ENCODE results near the gene CFD.
"Not testable (repeated sequence)": the region's sequence is repeated elsewhere in the genome, so short reads cannot be mapped to it uniquely, and the experiment has no call there.

CFD gene

DNA sequence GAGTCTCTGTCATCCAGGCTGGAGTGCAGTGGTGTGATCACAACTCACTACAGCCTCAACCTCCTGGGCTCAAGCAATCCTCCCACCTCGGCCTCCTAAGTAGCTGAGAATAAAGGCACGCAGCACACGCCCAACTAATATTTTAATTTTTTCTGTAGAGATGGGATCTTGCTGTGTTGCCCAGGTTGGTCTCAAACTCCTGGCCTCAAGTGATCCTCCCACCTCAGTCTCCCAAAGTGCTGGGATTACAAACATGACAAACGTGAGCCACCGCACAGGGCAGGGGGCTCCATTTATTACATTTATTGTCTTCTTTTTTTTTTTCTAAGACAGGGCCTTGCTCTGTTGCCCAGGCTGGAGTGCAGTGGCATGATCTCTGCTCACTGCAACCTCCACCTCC, 39.3 kb upstream of the CFD start:
- H3K27me3 ChIP-seq (ENCODE audit: low read depth); H3K36me3 ChIP-seq (replicated peaks); DNase-seq (ENCODE audit: low spot score in 2 of 2); H3K4me3 ChIP-seq; H3K4me1 ChIP-seq; in situ Hi-C loops (cut with MboI; ENCODE audit: low sequenced_read_pairs); H3K9me3 ChIP-seq: not testable (repeated sequence)

DNA sequence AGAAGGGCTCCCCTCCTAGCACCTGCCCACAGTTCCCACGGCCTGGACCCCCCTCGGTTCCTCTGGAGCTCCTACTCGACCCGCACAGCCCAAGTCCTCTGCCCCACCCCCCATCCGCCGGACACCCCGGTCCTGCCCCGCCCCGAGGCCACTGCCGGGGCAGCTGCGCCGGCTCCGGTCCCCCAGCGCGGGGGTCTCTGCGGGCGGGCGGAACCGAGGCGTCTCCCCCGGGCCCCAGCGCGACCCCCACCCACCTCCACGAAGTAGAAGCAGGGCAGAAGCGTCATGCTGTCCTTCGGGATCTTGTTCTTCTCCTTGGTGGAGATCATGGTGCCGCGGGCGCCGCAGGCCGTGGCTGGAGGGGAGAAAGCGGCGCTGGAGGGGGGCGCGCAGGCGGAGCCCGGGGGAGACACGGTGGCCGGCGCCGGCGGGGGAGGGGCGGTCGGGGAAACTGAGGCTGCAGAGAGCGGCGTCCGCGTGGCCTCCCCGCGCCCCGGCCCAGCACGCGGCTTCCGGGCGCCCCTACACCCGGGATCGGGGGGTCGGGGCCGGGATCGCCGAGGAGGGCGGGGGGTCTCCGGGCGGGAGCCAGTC, 38.1 kb upstream of the CFD start:
- Histone ChIP-seq H3K27me3 (ENCODE audit: low read depth) (no peaks in the 10 kb centered on the region), H3K4me1 (no peaks in the 10 kb centered on the region), H3K9me3 (no peaks in the 10 kb centered on the region), H3K36me3 (replicated peaks) (no peaks in the 10 kb centered on the region), H3K4me3 (peak overlapping the region; percentile 42)
- in situ Hi-C loops (cut with MboI; ENCODE audit: low sequenced_read_pairs), result no loop called here
- DNase-seq (ENCODE audit: low spot score in 2 of 2), result peak in 1 of 2 experiments; percentile 68

DNA sequence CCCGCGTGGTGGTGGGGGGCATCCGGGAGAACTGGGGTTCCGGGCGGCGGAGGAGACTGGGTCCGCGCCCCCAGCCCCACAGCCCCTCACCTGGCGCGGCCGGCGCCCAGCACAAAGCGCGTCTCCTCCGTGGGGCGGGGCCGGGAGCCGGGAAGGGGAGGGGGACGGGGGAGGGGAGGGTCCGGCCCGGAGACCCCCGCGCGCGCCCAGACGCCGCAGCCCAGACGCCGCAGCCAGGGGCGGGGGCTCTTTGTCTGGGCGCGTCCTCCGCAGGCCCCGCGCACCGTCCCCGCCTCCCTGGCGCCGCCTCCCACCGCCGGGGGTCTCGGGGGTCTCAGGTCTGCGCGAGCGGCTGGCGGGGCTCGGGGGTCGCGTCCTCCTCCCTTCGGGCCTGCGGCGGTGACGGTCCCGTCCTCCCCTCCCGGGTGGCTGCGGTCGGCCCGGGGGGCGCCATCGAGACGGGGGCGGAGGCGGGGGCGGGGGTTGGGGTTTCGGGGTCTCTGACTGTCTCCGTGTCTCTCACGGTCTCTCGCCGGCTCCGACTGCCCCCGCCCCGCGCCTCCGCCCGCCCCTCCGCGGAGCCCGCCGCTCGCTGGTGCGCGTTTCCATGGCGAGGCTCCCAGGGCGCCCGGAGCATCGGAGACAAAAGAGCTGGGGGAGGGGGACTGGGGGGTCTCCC, 37.5 kb upstream of the CFD start, which contains the start of gene PLPPR3:
Gene PLPPR3 (minus strand): TSS at position 131 of the 679 bp plus-strand sequence. CDS start 396 bp downstream, outside the sequence.
- DNase-seq (ENCODE audit: low spot score in 2 of 2), result peak in 1 of 2 experiments; percentile 51
- peak within 1 kb of the TSS; percentile 42 for H3K4me3 ChIP-seq

DNA sequence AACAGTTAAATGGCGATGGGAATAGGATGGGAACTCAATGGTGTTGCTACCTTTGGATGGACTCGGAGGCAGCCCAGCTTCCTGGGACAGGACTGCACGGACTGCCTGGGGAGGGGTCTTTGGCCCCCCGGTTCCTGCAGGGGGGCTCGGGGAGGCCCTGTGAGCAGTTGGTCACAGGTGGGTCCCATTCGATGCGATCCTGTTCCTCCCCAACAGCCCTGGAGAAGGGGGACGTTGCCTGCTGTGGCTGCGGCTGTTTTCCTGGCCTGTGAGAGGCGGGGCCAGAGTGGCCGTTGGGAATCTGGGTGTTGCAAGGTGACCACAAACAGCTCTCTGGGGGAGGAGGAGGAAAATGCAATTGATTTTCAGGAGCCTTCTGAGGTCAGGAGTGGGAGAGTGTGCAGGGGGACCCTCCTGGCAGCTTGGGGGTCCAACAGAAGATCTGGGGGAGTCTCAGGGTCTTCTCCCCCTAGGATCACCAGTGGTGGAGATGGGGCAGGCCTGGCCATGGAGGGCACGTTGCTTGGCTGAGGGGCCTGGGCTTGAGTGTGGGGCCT, 35.8 kb upstream of the CFD start:
- in situ Hi-C loops (cut with MboI; ENCODE audit: low sequenced_read_pairs), result no loop called here
- no peak for DNase-seq (ENCODE audit: low spot score in 2 of 2)

More for the DNA sequence above, 37.5 kb upstream of the CFD start, which contains the start of gene PLPPR3:
- Histone ChIP-seq H3K36me3 (replicated peaks) (no peaks in the 10 kb centered on the region), H3K9me3 (no peaks in the 10 kb centered on the region), H3K27me3 (ENCODE audit: low read depth) (no peaks in the 10 kb centered on the region), H3K4me1 (no peaks in the 10 kb centered on the region)
- in situ Hi-C loops (cut with MboI; ENCODE audit: low sequenced_read_pairs), result no loop called here

DNA sequence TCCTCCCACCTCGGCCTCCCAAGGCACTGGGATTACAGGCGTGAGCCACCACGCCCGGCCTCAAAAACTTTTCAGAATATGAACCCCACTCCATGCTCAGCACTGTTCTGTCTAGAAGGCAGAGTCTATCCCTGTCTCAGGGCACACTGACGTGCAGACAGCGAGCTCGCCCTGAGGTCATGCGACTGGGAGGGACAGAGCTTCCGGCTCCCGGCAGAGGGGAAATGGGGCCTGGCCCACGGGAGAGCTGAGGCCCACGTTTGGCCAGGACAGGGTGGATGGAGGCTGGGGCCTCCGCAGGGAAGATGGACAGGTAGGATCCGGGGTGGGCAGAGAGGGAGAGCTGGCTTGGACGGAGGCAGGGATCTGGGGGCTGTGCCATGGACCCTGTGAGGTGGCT, 34.6 kb upstream of the CFD start:
- H3K4me1 ChIP-seq, result no peaks in the 10 kb centered on the region

More for the DNA sequence above, 35.8 kb upstream of the CFD start:
- Histone ChIP-seq H3K4me1 (no peaks in the 10 kb centered on the region), H3K36me3 (replicated peaks) (no peaks in the 10 kb centered on the region), H3K4me3 (no peak overlapping the region), H3K27me3 (ENCODE audit: low read depth) (no peaks in the 10 kb centered on the region), H3K9me3 (no peaks in the 10 kb centered on the region)

DNA sequence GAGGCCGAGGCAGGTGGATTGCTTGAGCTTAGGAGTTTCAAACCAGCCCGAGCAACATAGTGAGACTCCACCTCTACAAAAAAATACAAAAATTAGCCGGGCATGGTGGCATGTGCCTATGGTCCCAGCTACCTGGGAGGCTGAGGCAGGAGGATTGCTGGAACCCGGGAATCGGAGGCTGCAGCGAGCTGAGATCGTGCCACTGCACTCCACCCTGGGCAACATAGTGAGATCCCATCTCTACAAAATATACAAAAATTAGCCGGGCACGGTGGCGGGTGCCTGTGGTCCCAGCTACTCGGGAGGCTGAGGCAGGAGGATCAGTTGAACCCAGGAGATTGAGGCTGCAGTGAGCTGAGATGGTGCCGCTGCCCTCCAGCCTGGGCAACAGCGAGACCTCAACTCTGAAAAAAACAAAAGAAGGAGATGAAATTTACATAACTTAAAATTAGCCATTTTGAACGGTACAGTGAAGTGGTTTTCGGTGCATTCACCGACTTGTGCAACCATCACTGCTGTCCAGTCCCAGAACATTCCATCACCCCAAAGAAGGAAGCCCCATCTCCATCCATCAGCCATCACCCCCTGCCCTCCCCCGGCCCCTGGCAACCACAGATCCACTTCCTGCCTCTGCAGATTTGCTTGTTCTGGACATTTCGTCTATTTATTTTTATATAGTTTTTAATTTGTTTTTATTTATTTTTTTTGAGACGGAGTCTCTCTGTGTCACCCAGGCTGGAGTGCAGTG, 33.4 kb upstream of the CFD start:
- H3K4me3 ChIP-seq, result no peak overlapping the region
- no peak for DNase-seq (ENCODE audit: low spot score in 2 of 2)
- H3K4me1 ChIP-seq, result no peaks in the 10 kb centered on the region
- H3K27me3 ChIP-seq (ENCODE audit: low read depth), result no peaks in the 10 kb centered on the region
- no peaks in the 10 kb centered on the region for H3K9me3 ChIP-seq
- H3K36me3 ChIP-seq (replicated peaks), result no peaks in the 10 kb centered on the region
- in situ Hi-C loops (cut with MboI; ENCODE audit: low sequenced_read_pairs), result no loop called here

More for the DNA sequence above, 34.6 kb upstream of the CFD start:
- Histone ChIP-seq H3K36me3 (replicated peaks) (no peaks in the 10 kb centered on the region), H3K9me3 (no peaks in the 10 kb centered on the region), H3K4me3 (no peak overlapping the region), H3K27me3 (ENCODE audit: low read depth) (no peaks in the 10 kb centered on the region)
- in situ Hi-C loops (cut with MboI; ENCODE audit: low sequenced_read_pairs), result no loop called here
- DNase-seq (ENCODE audit: low spot score in 2 of 2), result no peak

DNA sequence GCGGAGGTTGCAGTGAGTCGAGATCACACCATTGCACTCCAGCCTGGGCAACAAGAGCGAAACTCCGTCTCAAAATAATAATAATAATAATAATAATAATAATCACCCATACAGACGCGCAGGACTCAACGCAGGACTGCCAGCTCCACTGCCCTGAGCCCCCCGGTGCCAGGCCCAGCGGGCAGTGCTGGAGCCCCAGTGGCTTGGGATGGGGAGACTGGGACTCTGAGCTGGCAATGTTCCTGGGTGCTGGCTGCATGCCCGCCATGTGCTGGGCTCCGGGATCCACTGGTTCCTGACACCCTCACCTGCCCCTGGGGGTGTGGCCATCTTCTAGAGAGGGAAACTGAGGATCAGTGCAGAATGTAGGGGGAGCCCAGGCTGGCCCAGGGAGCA, 32.2 kb upstream of the CFD start:
- no peak for DNase-seq (ENCODE audit: low spot score in 2 of 2)
- Histone ChIP-seq H3K4me1 (no peaks in the 10 kb centered on the region), H3K9me3 (no peaks in the 10 kb centered on the region), H3K27me3 (ENCODE audit: low read depth) (no peaks in the 10 kb centered on the region), H3K36me3 (replicated peaks) (no peaks in the 10 kb centered on the region), H3K4me3 (no peak overlapping the region)
- in situ Hi-C loops (cut with MboI; ENCODE audit: low sequenced_read_pairs), result no loop called here

DNA sequence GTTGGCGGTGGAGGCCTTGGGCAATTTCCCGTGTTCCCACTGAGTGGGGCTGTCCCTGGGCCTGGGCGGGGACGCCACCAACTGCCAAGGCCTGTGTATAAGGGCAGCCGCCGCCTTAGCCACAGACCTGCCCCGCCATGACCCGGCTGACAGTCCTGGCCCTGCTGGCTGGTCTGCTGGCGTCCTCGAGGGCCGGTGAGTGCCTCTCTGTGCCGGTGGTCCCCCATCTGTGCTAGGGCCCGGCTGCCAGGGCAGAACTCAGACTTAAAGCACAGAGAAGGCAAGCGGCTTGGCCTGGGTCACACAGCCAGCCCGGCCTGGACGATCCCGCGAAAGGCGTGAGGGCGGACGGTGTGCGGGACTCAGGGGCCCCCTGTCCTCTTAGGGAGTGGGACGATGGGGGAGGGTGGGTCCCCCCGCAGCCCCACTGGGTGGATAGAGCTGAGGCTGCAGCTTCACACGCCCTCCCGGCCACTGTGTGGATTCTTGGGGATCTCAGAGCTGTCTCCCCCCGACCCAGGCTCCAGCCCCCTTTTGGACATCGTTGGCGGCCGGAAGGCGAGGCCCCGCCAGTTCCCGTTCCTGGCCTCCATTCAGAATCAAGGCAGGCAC, 31.6 kb upstream of the CFD start, which contains the start of gene AZU1:
Gene AZU1 (plus strand): TSS at position 128 of the 612 bp plus-strand sequence. CDS start 10 bp downstream, at position 138.
- no peaks in the 10 kb centered on the region for H3K27me3 ChIP-seq (ENCODE audit: low read depth)
- no peaks in the 10 kb centered on the region for H3K9me3 ChIP-seq
- H3K36me3 ChIP-seq (replicated peaks), result no peaks in the 10 kb centered on the region
- no peak within 1 kb of the TSS for H3K4me3 ChIP-seq
- in situ Hi-C loops (cut with MboI; ENCODE audit: low sequenced_read_pairs), result no loop called here
- no peak for DNase-seq (ENCODE audit: low spot score in 2 of 2)
- H3K4me1 ChIP-seq, result no peaks in the 10 kb centered on the region

DNA sequence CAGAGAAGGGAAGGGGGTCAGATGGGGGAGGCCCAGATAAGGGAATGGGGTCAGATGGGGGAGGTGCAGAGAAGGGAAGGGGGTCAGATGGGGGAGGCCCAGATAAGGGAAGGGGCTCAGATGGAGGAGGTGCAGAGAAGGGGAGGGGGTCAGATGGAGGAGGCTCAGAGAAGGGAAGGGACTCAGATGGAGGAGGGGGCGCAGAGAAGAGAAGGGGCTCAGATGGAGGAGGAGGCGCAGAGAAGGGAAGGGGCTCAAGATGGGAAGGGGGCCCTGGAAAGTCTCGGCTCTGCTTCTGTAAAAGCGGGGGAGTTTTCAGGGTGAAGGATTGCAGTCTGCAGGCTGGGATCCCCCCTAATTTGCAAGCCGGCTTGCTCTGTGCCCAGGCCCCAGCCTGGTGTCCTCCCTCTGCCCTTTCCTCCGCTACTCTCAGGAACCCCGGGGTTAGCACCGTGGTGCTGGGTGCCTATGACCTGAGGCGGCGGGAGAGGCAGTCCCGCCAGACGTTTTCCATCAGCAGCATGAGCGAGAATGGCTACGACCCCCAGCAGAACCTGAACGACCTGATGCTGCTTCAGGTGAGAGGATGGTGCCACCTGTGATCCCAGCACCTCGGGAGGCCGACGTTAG, 30.2 kb upstream of the CFD start:
- Histone ChIP-seq H3K27me3 (ENCODE audit: low read depth) (no peaks in the 10 kb centered on the region), H3K4me1 (no peaks in the 10 kb centered on the region), H3K4me3 (no peak overlapping the region), H3K9me3 (no peaks in the 10 kb centered on the region), H3K36me3 (replicated peaks) (no peaks in the 10 kb centered on the region)
- in situ Hi-C loops (cut with MboI; ENCODE audit: low sequenced_read_pairs), result no loop called here
- DNase-seq (ENCODE audit: low spot score in 2 of 2), result no peak

DNA sequence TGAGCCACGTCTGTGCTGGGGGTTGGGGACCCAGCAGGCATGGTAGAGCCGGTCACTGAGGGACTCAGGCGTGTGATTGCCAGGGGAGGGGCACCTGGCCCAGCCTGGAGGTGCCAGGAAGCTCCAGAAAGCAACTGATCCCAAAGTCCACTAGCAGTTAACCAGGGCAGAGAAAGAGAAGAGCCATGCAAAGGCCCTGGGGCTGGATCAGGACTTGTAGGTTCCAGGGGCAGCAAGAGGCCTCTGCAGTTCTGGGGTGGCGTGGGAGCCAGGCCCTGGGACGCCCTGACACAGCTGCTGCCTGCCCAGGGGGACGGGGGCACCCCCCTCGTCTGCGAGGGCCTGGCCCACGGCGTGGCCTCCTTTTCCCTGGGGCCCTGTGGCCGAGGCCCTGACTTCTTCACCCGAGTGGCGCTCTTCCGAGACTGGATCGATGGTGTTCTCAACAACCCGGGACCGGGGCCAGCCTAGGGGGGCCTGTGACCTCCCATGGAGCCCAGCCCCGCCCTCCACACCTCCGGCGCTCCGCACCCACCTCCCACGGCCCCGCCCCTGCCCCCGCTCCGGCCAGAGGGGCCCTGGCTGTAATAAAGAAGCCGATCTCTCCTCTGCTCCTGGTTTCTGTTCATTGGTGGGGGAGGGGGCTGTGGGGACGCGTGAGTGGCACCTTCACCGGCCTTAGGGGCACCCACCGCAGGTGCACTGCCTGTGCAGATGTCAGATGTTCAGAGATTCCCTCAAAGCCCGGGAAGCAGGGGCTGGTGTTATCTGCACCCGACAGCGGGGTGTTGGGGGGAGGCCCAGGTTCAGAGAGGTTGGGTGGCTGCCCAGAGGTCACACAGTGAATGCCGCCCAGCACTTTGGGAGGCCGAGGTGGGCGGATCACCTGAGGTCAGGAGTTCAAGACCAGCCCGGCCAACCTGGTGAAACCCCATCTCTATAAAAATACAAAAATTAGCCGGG, 27.8 kb upstream of the CFD start:
- Histone ChIP-seq H3K4me1 (no peaks in the 10 kb centered on the region), H3K27me3 (ENCODE audit: low read depth) (no peaks in the 10 kb centered on the region), H3K36me3 (replicated peaks) (no peaks in the 10 kb centered on the region), H3K9me3 (no peaks in the 10 kb centered on the region), H3K4me3 (no peak overlapping the region)
- in situ Hi-C loops (cut with MboI; ENCODE audit: low sequenced_read_pairs), result no loop called here
- DNase-seq (ENCODE audit: low spot score in 2 of 2), result no peak

DNA sequence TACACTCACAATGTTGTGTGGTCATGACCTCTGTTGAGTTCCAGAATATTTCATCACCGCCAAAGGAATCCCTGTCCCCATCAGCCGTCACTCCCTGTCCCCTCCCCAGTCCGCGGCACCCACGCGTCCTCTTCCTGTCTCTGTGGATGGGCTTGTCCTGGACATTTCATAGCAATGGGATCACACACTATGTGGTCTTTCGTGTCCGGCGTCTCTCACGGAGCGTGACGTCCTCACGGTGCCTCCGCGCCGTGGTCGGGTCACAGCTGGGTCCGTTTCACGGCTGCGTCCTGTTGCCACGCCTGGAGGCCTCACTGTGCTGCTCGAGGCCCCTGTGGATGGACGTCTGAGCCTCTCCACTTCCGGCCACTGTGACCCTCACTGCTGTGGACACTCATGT, 25.2 kb upstream of the CFD start:
- Histone ChIP-seq H3K9me3 (no peaks in the 10 kb centered on the region), H3K4me3 (no peak overlapping the region), H3K36me3 (replicated peaks) (no peaks in the 10 kb centered on the region), H3K4me1 (no peaks in the 10 kb centered on the region), H3K27me3 (ENCODE audit: low read depth) (no peaks in the 10 kb centered on the region)
- in situ Hi-C loops (cut with MboI; ENCODE audit: low sequenced_read_pairs), result no loop called here
- no peak for DNase-seq (ENCODE audit: low spot score in 2 of 2)

DNA sequence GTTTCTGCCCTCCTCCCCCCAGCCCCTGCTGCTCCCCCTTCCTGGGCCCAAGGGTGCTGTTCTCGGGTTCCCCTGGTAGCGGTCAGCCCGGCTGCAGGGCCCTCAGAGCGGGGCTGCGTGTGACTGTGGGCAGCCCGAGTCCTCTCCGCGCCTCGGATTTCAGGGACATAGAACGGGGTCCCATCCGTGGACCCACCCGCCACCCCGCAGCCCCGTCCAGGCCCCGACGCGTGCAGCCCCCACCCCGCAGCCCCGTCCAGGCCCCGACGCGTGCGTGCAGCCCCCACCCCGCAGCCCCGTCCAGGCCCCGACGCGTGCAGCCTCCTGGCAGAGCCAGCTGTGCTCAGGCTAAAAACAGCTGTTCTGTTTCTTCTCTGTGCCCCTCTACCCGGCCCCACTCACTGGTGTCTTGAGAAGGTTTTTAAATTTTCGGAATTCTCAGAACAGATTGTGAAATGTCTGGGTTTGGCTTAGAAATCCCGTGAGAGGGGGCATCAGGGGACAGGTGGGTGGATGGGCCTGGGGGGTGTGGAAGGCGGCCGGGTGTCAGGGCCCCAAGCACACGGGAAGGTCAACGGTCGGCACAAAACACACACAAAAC, 24.2 kb upstream of the CFD start:
- Histone ChIP-seq H3K9me3 (no peaks in the 10 kb centered on the region), H3K27me3 (ENCODE audit: low read depth) (no peaks in the 10 kb centered on the region), H3K4me3 (no peak overlapping the region), H3K4me1 (no peaks in the 10 kb centered on the region), H3K36me3 (replicated peaks) (no peaks in the 10 kb centered on the region)
- DNase-seq (ENCODE audit: low spot score in 2 of 2), result no peak
- in situ Hi-C loops (cut with MboI; ENCODE audit: low sequenced_read_pairs), result no loop called here
